SHP77 (cell line): ENCODE measurements around the gene NDRG3.

Experiments
- DNase-seq, 2 experiments: peaks; one replicate each; lab custom pipeline; 2025; lab: John Stamatoyannopoulos, UW

The NDRG3 gene

DNA sequence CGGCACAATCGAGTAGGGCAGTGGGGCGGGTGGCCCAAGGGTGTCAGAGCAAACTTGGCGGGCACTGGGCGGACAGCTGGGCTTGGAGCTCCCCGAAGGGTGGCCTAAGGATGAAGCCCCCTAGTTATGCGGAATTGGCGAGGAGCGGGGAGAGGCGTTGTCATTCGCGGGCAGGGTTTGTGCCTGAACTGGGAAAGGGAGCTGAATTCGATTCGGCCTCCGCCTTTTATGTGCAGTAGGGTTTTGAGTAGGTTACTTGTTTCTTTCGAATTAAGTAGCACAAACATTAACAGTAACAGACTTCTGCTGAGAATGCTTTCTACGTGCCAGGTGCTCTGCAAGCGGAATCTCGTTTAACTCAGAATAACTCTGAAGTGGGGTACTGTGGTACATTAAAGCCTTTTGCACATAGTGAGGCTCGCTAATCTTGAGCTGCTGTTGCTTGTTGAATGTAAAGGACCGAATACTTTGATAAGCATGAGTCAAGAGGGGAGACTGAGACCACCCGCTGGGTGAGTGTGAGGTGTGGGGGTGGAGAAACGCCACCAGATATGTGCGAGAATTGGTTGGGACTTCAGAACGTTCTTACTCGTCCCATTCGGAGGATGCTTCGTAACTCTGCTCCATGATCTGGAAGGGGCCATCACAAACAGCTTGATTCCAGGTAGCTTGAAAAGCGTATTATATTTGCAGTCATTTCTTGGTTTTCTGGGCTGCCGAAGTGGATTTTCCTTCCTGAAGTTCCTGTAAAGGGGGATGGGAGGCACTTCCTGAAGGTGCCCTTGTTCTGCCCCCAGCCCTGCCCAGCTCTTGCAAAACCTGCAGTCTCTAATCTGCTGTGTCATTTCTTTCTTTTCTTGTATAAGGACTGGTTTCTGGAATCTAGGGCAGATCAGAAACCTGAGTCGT lies 139.5 kb downstream of the NDRG3 start:
- DNase-seq: no peak

DNA sequence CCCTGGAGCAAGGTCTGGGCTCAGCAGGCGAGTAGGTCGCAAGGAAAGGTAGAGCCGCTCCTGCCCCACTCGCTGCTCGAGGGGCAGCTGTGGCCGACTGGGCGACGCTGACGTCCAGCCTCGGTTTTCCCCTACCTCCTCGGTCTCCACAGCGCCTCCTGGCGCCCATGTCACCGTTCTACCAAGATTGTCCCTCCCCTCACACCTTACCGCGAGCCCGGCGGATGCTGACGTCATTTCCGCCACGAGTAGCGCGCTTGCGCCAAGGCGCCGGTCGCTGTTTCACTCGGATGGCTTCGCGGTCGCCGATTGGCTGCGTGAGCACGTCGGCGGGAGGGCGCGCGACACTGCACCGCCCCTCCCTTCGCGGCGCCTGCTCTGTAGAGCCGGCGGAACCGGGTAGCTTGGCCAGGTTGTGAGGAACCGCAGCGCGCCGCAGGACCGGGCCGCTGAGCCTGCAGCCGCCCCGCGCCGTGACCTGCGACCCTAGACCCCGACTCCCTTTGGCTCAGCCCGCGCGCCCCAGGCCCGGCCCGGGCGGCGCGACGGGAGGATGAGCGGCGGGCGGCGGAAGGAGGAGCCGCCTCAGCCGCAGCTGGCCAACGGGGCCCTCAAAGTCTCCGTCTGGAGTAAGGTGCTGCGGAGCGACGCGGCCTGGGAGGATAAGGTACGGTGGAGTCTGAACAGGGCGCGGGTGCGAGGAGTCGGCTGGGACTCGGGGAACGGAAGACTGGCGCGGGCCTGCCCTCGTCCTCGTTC lies 140.3 kb downstream of the NDRG3 start, which contains the start of gene RAB5IF:
Gene RAB5IF (plus strand): TSS at position 381 of the 759 bp plus-strand sequence. CDS start 173 bp downstream, at position 554.
- DNase-seq: peak; percentile 95 to 97

DNA sequence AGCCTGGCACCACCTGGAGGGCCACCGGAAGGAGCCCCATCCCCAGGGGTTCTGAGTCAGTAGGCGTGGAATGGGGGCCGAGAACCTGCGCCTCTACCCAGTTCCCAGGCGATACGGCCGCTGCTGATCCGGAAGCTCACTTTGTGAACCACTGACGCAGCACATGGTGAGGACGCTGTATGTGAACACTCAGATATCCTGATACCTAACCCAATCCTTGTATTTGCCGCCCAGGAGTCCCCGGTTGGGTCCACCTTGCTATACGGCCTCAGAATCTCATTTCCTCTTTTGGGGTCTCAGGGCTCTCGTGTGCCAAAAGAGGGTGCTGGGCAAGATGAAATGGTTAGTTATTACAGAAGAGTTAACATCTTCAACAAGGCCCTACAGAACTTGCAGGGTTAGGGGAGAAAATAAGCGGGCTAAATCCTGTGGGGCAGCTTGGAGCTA lies 140.9 kb downstream of the NDRG3 start:
- DNase-seq: peak; percentile 68 to 72
